HG03575 (cell line): Measurements from ENCODE around the gene CGREF1.
"Not testable (repeated sequence)": the region's sequence is repeated elsewhere in the genome, so short reads cannot be mapped to it uniquely, and the experiment has no call there.

Source experiments
- ATAC-seq: cut with Tn5 transposase; IDR thresholded peaks from one replicate; pipeline ENCODE4 v1.9.1; 2021; ENCODE audit not compliant: unreplicated experiment, insufficient number of reproducible peaks, low FRiP score; ENCODE audit errors: extremely low read depth

Gene CGREF1

DNA sequence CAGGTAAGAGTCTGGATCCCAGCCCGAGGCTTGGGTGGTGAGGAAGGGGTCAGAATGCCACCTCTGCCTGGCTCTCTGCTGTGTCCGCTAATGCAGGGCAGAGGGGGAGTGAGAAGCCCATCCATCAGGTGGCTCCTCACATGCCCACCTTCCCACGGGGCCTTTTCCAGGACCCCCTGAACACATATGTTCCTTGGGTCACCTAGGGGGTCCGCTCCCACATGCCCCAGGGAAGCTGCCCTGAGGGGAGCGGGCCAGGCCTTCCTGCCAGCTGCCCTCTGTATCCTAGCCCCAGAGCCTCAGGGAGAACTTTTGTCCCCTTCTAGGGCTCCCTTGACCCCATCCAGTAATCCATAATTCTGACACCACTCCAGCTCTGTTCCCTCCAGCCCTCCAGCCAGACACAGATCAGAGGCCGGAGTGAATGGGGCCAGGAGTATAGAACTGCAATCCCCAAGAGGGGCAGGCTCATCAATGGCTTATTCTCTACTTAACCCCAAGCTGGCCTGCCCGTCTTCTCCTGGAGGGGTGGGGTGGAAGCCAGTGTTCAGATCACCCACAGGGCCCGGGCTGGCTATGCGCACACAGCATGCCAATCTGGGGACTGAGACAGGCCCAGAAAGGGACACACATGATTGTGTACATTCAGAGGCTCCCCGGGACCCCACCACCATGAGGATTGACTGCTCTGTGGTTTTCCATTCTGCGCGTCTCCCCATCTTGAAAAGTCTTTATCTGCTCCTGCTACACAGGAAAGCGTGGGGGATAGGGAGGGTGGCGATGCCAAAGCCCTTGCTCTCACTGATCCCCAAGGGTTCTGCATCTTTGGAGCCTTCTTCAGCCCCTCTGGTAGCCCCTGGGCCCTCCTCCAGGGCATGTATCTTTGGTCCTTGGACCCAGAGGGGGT lies 39.4 kb downstream of the CGREF1 start:
- no peak for ATAC-seq

DNA sequence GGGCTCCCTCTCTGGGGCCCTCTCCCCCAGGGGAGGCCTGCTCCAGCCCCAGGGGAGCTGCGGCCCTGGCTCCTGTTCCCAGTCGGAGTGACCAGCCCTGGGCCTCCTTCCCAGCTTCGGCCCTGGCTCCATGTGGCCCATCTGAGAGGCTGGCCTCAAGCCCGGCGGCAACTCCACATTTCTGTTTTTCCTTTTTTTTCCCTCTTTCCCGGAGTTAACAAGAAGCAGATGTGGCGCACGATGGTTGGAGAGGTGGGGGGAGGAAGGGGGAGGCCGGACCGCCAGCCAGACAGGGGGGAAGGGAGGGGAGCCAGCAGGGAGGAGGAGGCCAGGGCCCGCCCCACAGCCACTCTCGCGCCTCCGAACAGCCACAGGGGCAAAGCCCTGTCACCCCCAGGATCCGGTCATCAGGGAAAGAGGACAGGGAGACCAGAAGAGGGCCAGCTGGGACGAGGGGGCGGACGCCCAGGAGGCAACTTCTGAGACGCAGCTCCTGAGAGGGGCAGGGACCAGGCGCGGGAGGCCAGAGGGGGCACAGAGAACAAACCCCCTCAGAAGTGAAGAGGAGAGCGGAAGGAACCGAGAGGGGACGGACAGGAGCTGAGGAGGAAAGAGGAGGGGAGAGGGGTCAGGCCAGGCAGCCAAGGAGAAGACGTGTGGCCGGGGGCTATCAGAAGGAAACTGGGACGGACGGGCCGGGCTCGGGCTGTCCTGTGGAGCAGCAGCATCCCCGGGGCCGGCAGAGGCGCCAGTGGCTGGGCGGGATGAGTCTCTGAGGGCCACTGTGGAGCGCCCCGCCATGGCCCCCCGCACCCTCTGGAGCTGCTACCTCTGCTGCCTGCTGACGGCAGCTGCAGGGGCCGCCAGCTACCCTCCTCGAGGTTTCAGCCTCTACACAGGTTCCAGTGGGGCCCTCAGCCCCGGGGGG lies 40.4 kb downstream of the CGREF1 start, which contains the start of gene EMILIN1:
Gene EMILIN1, plus strand, starts transcription at position 349 of the 928 bp plus-strand sequence. Its CDS starts 451 bp downstream, at position 800.
- ATAC-seq: no peak

- ATAC-seq: no peak
Observed at GRCh38 chr2:27077231-27077630, 41.7 kb downstream of the CGREF1 start.

GRCh38 chr2:27076323-27076722 lies 42.6 kb downstream of the CGREF1 start:
- ATAC-seq: no peak

- not testable (repeated sequence) for ATAC-seq
Observed at GRCh38 chr2:27075566-27075871, 43.4 kb downstream of the CGREF1 start.

DNA sequence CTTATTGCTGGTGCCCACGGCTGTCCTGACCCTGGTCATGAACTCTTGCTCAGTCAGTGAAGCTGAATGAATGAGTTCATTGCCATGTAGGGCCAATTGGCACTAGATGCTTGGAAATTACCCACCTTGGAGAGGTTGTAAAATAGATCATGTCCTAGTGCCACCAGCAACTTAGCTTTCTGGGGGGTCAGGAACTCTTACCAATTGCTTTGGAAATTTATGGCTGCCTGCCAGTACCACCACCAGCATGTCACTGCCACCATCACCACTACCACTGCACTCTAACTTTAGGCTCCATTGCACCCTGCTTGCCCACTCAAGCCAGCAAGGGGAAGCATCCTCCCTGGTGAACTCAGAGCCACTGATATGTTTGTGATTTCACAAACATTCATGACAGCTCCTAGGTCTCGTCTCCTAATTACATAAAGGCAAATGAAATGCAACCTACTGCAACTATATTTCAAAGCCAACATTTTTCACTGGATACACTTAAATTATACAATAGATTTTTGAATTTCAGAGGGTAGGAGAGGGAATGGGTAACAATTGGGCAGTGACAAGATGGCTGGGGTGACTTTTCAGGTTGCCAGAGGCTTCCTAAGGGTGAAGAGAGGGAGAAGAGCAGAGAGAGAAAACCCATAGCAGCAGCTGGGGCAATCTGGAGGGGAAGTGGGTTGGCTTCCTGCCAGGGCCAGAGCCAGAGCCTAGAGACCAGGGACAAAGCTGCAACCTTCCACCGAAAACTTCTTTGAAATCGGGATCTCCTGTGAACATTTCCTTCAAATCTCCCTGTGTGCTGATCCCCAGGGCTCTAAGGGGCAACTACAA lies 44.0 kb downstream of the CGREF1 start:
- ATAC-seq: no peak

GRCh38 chr2:27073782-27074181 lies 45.1 kb downstream of the CGREF1 start:
- no peak for ATAC-seq

DNA sequence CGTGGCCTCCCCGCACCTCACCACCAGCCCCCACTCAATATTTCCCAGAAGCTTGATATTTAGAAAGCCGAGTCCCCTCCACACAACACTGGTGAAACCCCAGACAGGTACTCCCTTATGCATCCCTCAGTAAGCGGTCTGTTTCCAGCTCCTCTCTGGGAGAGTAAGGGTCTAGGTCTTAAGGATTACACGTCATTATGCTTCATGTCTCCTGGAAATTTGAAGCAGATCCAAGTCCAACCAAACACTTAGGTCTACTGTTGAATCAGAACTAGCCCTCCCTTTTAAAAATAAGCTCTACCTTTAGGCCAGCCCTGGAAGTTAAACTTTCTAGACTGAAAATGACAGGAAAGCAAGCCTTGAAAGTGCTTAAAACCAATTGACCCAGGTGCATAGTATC lies 46.0 kb downstream of the CGREF1 start:
- ATAC-seq: no peak

- ATAC-seq: no peak
Observed at GRCh38 chr2:27071990-27072830, 46.7 kb downstream of the CGREF1 start.

GRCh38 chr2:27071277-27071989 lies 47.5 kb downstream of the CGREF1 start, which contains the start of gene OST4:
OST4 (minus strand) TSS chr2:27071654.
- no peak for ATAC-seq

DNA sequence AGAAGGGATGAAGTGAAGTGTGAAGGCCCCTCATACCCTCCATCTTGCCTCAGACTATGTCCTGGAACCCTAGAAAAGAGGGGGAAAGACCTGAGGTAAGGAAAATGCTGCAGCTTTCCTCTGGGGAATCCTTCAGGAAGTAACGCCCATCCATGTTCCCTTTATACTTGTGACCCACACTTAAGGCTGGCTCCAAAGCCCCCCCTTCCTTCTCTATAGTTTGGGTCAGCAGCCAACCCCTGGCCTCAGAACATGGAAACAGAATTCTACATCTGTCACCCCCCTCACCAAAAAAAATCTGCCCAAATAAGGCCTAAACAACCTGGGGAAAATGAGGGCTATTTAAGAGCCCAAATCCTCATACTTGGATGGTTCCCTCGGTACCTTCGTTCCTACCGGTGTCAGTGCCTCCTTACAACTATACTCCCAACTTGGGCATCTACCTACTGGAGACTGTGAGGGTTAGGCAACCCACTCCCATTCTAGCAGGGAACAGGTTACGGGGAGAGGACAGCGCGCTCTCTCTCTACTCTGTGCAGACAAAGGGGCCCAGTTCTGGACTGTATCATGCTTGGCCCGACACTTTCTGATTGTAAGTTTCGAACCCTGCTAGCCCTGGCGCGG lies 48.2 kb downstream of the CGREF1 start:
- ATAC-seq: no peak

DNA sequence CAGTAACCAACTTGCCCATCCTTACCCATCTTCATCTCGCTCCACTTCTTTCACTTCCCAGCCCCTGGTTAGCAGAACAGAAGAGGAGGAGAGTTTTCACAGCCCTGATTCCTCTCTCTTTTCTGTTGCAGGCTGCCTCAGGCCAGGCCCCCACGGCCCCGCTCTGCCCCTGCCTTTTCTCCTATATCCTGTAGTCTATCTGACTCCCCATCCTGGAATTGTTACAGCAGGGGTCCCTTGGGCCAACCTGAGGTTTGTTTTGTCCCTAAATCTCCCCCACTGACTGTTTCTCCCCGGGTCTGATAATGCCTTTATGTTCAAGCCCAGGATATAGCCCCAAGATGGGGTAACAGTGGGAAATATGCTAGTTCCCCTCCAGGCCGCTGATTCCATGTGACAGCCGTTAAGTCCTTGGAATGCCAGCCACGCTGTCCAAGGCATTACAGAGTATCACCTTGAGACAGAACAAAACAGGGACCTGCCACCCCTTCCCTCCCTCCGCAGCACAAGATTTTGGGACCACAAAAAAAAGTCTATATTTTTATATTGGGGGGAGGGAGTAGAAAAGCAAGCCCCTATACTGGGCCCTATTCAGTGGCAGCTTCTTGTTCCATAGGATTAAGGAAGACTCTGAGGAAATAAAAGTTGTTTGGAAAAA lies 48.8 kb downstream of the CGREF1 start:
- no peak for ATAC-seq

DNA sequence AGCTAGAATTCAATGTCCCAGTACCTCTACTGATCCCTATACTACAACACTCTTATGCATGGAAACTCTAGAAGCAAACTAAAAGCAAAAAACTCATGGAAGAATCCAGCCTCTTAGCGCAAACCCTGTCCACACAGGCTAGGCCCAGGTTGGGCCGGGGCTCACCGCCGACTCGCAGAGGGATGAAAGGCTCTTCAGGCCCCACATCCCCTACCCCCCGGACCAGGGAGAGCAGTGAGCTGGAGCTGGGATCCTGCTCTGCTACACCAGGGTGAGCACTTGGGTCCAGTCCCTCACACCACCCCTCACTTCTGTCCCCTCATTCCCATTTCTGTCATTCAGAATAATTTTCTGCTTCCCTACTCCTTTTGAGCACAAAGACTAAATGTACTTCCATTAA lies 49.5 kb downstream of the CGREF1 start:
- no peak for ATAC-seq

GRCh38 chr2:27067385-27067784 lies 51.5 kb downstream of the CGREF1 start:
- no peak for ATAC-seq

GRCh38 chr2:27065128-27065527 lies 53.8 kb downstream of the CGREF1 start:
- ATAC-seq: no peak

DNA sequence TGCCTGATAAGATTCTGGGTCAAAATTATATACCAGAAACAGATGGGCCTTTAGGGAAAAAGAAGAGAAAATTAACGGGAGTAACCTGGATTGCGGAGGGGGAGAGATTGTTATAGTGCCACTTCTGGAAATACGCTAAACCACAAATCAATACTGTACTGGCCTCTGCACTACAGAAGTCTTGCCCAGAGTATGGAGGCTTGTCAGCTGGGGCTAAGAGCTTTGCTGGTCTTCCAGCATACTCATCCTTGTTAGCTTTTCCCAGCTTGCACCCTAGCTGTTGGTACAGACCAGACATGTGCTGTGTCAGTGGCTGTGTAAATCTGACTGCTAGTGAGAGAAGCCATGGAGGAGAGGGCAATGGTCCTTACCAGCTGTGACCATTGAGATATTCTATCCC lies 58.6 kb downstream of the CGREF1 start:
- ATAC-seq: no peak
